GM12892 (cell line): Measurements from ENCODE around the gene ARHGAP31.

Experiments used
- POLR2A ChIP-seq: IDR thresholded peaks from 2 replicates; pipeline ENCODE4 v1.6.1; 2011; ENCODE audit warnings: low read depth, low read length, control low read depth
- POLR2AphosphoS5 ChIP-seq: IDR thresholded peaks from 2 replicates; pipeline ENCODE4 v1.6.1; 2011; ENCODE audit warnings: low read depth, low read length, control low read depth

- TF ChIP-seq POLR2AphosphoS5 (no peak), POLR2A (no peak)
Measured at GRCh38 chr3:119308355-119308754, 14.2 kb downstream of the ARHGAP31 start.
